ENCODE results near the gene ZFAND5. TPM values are rescaled to one million over a fixed set of nuclear protein-coding genes. Genes with fewer than 3 reads are reported as not detected.

ZFAND5 gene
- total RNA-seq, 6 experiments from 2014 or later: 230 to 373 (median 258) TPM

GRCh38 chr9:72401396-72401795 lies 36.4 kb upstream of the ZFAND5 start:
- Mint-ChIP-seq H3K4me3 (no peak overlapping the region), H3K27ac (no peak overlapping the region), H3K36me3 (ENCODE audit: low read depth) (no peaks in the 10 kb centered on the region), H3K9me3 (no peaks in the 10 kb centered on the region), H3K4me1 (ENCODE audit: low read depth) (peaks cover 12% of the 10 kb centered on the region), H3K27me3 (ENCODE audit: insufficient read depth) (no peaks in the 10 kb centered on the region)
- no peak for TF ChIP-seq CTCF (IDR thresholded peaks at IDR 0.05)
- no peak for DNase-seq

GRCh38 chr9:72400866-72401265 lies 35.9 kb upstream of the ZFAND5 start:
- Mint-ChIP-seq H3K36me3 (ENCODE audit: low read depth) (no peaks in the 10 kb centered on the region), H3K9me3 (no peaks in the 10 kb centered on the region), H3K4me3 (no peak overlapping the region), H3K4me1 (ENCODE audit: low read depth) (peaks cover 17% of the 10 kb centered on the region), H3K27ac (no peak overlapping the region), H3K27me3 (ENCODE audit: insufficient read depth) (no peaks in the 10 kb centered on the region; the same call in 1 of the 2 replicates)
- no peak for TF ChIP-seq CTCF (IDR thresholded peaks at IDR 0.05)
- DNase-seq: no peak

GRCh38 chr9:72399391-72399790 lies 34.4 kb upstream of the ZFAND5 start:
- H3K36me3 Mint-ChIP-seq (ENCODE audit: low read depth): no peaks in the 10 kb centered on the region
- DNase-seq: no peak
- no peaks in the 10 kb centered on the region; the same call in 1 of the 2 replicates for H3K27me3 Mint-ChIP-seq (ENCODE audit: insufficient read depth)
- no peak overlapping the region for H3K4me3 Mint-ChIP-seq
- H3K4me1 Mint-ChIP-seq (ENCODE audit: low read depth): peaks cover 17% of the 10 kb centered on the region
- H3K9me3 Mint-ChIP-seq: no peaks in the 10 kb centered on the region
- no peak overlapping the region for H3K27ac Mint-ChIP-seq
- TF ChIP-seq CTCF (IDR thresholded peaks at IDR 0.05): no peak

- Mint-ChIP-seq H3K4me3 (no peak overlapping the region; the same call in 1 of the 2 replicates), H3K27ac (no peak overlapping the region), H3K4me1 (ENCODE audit: low read depth) (peaks cover 17% of the 10 kb centered on the region), H3K36me3 (ENCODE audit: low read depth) (no peaks in the 10 kb centered on the region), H3K27me3 (ENCODE audit: insufficient read depth) (no peaks in the 10 kb centered on the region; the same call in 1 of the 2 replicates), H3K9me3 (no peaks in the 10 kb centered on the region)
- peak; percentile 41 for DNase-seq
- no peak for TF ChIP-seq CTCF (IDR thresholded peaks at IDR 0.05)
These were observed 31.5 kb upstream of the ZFAND5 start for GRCh38 chr9:72396247-72397091.

GRCh38 chr9:72394066-72394465 lies 29.1 kb upstream of the ZFAND5 start:
- no peak for TF ChIP-seq CTCF (IDR thresholded peaks at IDR 0.05)
- no peaks in the 10 kb centered on the region for H3K36me3 Mint-ChIP-seq (ENCODE audit: low read depth)
- DNase-seq: no peak
- no peaks in the 10 kb centered on the region for H3K9me3 Mint-ChIP-seq
- H3K4me1 Mint-ChIP-seq (ENCODE audit: low read depth): peaks cover 24% of the 10 kb centered on the region
- no peak overlapping the region for H3K4me3 Mint-ChIP-seq
- H3K27ac Mint-ChIP-seq: no peak overlapping the region
- H3K27me3 Mint-ChIP-seq (ENCODE audit: insufficient read depth): no peaks in the 10 kb centered on the region; the same call in 1 of the 2 replicates

Data from HFFc6 (cell line).